GM19328 (cell line): ENCODE results near the gene EMSY.
"Not testable (repeated sequence)": the region's sequence is repeated elsewhere in the genome, so short reads cannot be mapped to it uniquely, and the experiment has no call there.

Source experiments
- ATAC-seq: cut with Tn5 transposase; IDR thresholded peaks from one replicate; pipeline ENCODE4 v1.9.1; 2021; ENCODE audit warnings: mild to moderate bottlenecking, moderate library complexity; ENCODE audit not compliant: unreplicated experiment

Gene EMSY

GRCh38 chr11:76567261-76567660 lies 122.4 kb downstream of the EMSY start:
- no peak for ATAC-seq

GRCh38 chr11:76568139-76568538 lies 123.3 kb downstream of the EMSY start:
- no peak for ATAC-seq

GRCh38 chr11:76568621-76569020 lies 123.8 kb downstream of the EMSY start:
- no peak for ATAC-seq

GRCh38 chr11:76572181-76572875 lies 127.5 kb downstream of the EMSY start:
- not testable (repeated sequence) for ATAC-seq

- no peak for ATAC-seq
These were observed 129.6 kb downstream of the EMSY start for GRCh38 chr11:76574406-76574805.

GRCh38 chr11:76574879-76575278 lies 130.1 kb downstream of the EMSY start:
- no peak for ATAC-seq

GRCh38 chr11:76577226-76577920 lies 132.6 kb downstream of the EMSY start:
- ATAC-seq: no peak

- no peak for ATAC-seq
These were observed 133.3 kb downstream of the EMSY start for GRCh38 chr11:76577921-76578653.

GRCh38 chr11:76578654-76579055 lies 133.8 kb downstream of the EMSY start:
- ATAC-seq: no peak

- no peak for ATAC-seq
These were observed 134.4 kb downstream of the EMSY start for GRCh38 chr11:76579056-76579751.

- no peak for ATAC-seq
These were observed 134.9 kb downstream of the EMSY start for GRCh38 chr11:76579752-76580151.

- not testable (repeated sequence) for ATAC-seq
These were observed 137.7 kb downstream of the EMSY start for GRCh38 chr11:76582471-76582870.

GRCh38 chr11:76587820-76588454 lies 143.1 kb downstream of the EMSY start:
- ATAC-seq: no peak

- ATAC-seq: no peak
These were observed 143.9 kb downstream of the EMSY start for GRCh38 chr11:76588455-76589325.

- no peak for ATAC-seq
These were observed 144.7 kb downstream of the EMSY start for GRCh38 chr11:76589477-76589876.

GRCh38 chr11:76589964-76590950 lies 145.4 kb downstream of the EMSY start:
- ATAC-seq: no peak

GRCh38 chr11:76591416-76591815 lies 146.6 kb downstream of the EMSY start:
- ATAC-seq: no peak

GRCh38 chr11:76592025-76592914 lies 147.5 kb downstream of the EMSY start:
- ATAC-seq: no peak
